HuH-7 (cell line): ENCODE measurements around the gene PSD4.

Source experiments
- DNase-seq: peaks from one replicate; pipeline ENCODE4 v3.0.0; 2011; ENCODE audit warnings: low spot score

PSD4 gene

GRCh38 chr2:113184531-113185230, 10.9 kb downstream of the PSD4 start:
- no peak for DNase-seq

- no peak for DNase-seq
These were observed 12.1 kb downstream of the PSD4 start for GRCh38 chr2:113185664-113186432.

- DNase-seq, result no peak
These were observed 12.6 kb downstream of the PSD4 start for GRCh38 chr2:113186433-113186796.

- DNase-seq, result no peak
These were observed 14.0 kb downstream of the PSD4 start for GRCh38 chr2:113187771-113188170.

- no peak for DNase-seq
These were observed 17.1 kb downstream of the PSD4 start for GRCh38 chr2:113190871-113191270.

GRCh38 chr2:113192459-113193100, 18.8 kb downstream of the PSD4 start:
- no peak for DNase-seq

- DNase-seq, result no peak
These were observed 22.2 kb downstream of the PSD4 start for GRCh38 chr2:113195923-113196501.

- DNase-seq, result no peak
These were observed 23.1 kb downstream of the PSD4 start for GRCh38 chr2:113196839-113197238.

- no peak for DNase-seq
These were observed 23.7 kb downstream of the PSD4 start for GRCh38 chr2:113197347-113198047.

- no peak for DNase-seq
These were observed 24.4 kb downstream of the PSD4 start for GRCh38 chr2:113198048-113198789.

- DNase-seq, result peak; percentile 85
These were observed 25.2 kb downstream of the PSD4 start for GRCh38 chr2:113198790-113199612.

GRCh38 chr2:113200236-113200635, 26.5 kb downstream of the PSD4 start:
- no peak for DNase-seq

- no peak for DNase-seq
These were observed 27.1 kb downstream of the PSD4 start for GRCh38 chr2:113200736-113201490.

- no peak for DNase-seq
These were observed 27.9 kb downstream of the PSD4 start for GRCh38 chr2:113201496-113202304.

GRCh38 chr2:113202305-113203216, 28.8 kb downstream of the PSD4 start:
- no peak for DNase-seq

GRCh38 chr2:113203217-113203530, 29.4 kb downstream of the PSD4 start:
- DNase-seq, result no peak

GRCh38 chr2:113203901-113204519, 30.2 kb downstream of the PSD4 start:
- peak; percentile 95 for DNase-seq

- DNase-seq, result no peak
These were observed 32.5 kb downstream of the PSD4 start for GRCh38 chr2:113206251-113206650.
